Hepatocyte (in vitro differentiated cells): ENCODE measurements around the gene PRKAR1B. TPM values are rescaled to one million over a fixed set of nuclear protein-coding genes. Genes with fewer than 3 reads are reported as not detected.

ENCODE experiments used
- DNase-seq: peaks from one replicate; pipeline ENCODE4 v3.0.0-alpha.2; 2016; ENCODE audit warnings: low spot score
- H2AFZ ChIP-seq: fragments of 200-600 bp; sonication (generic); 2 replicates; pipeline ENCODE4 v1.6.0; 2016; ENCODE audit warnings: antibody characterized with exemption, mild to moderate bottlenecking
- H3K27ac ChIP-seq: fragments of 200-600 bp; sonication (generic); 2 replicates; pipeline ENCODE4 v1.5.1; 2016; ENCODE audit warnings: mild to moderate bottlenecking
- H3K27me3 ChIP-seq: fragments of 200-600 bp; sonication (generic); 2 replicates; pipeline ENCODE4 v1.6.1; 2016
- H3K36me3 ChIP-seq: fragments of 200-600 bp; sonication (generic); replicated peaks from 2 replicates; pipeline ENCODE4 v1.5.1; 2016; ENCODE audit warnings: low read depth; ENCODE audit not compliant: insufficient read depth
- H3K4me1 ChIP-seq: fragments of 200-600 bp; sonication (generic); 2 replicates; pipeline ENCODE4 v1.5.1; 2016; ENCODE audit warnings: mild to moderate bottlenecking, moderate library complexity; ENCODE audit not compliant: insufficient read depth
- H3K4me2 ChIP-seq: fragments of 200-600 bp; sonication (generic); 2 replicates; pipeline ENCODE4 v1.6.0; 2016
- H3K4me3 ChIP-seq: fragments of 200-600 bp; sonication (generic); 2 replicates; pipeline ENCODE4 v1.5.1; 2016; ENCODE audit warnings: mild to moderate bottlenecking
- H3K79me2 ChIP-seq: fragments of 200-600 bp; sonication (generic); 2 replicates; pipeline ENCODE4 v1.6.0; 2017; ENCODE audit warnings: mild to moderate bottlenecking
- H3K9me2 ChIP-seq: fragments of 200-600 bp; sonication (generic); replicated peaks from 2 replicates; pipeline ENCODE4 v1.6.0; 2017; ENCODE audit warnings: mild to moderate bottlenecking; ENCODE audit not compliant: insufficient read depth
- H3K9me3 ChIP-seq: fragments of 200-600 bp; sonication (generic); 2 replicates; pipeline ENCODE4 v1.5.1; 2016; ENCODE audit warnings: low read depth, mild to moderate bottlenecking
- H4K20me1 ChIP-seq: fragments of 200-600 bp; sonication (generic); 2 replicates; pipeline ENCODE4 v1.6.0; 2016; ENCODE audit warnings: mild to moderate bottlenecking; ENCODE audit not compliant: insufficient read depth, poor library complexity, severe bottlenecking
- EZH2 ChIP-seq: fragments of 200-600 bp; sonication (generic); IDR thresholded peaks from 2 replicates; pipeline ENCODE4 v1.6.1; 2016; ENCODE audit warnings: antibody characterized with exemption, mild to moderate bottlenecking, borderline replicate concordance
- EZH2phosphoT487 ChIP-seq: fragments of 200-600 bp; sonication (generic); IDR thresholded peaks from one replicate; pipeline ENCODE4 v1.6.1; 2018; ENCODE audit warnings: antibody characterized with exemption, mild to moderate bottlenecking, low read depth, moderate library complexity; ENCODE audit not compliant: unreplicated experiment, severe bottlenecking
- WGBS: methylation state at CpG from one replicate; pipeline ENCODE4 v1.1.6; 2016; ENCODE audit warnings: low lambda C conversion rate; ENCODE audit errors: missing lambda C conversion rate; 5-methylcytosine and 5-hydroxymethylcytosine counted together
- polyA plus RNA-seq: library from polyadenylated mRNA; unstranded; fragments of >200 nt; fragmentation: Nextera tagmentation; extraction: Ambion mirVana; gene quantifications from 2 replicates; pipeline ENCODE4 v1.2.1, GENCODE V29; 2016
- total RNA-seq: library from RNA; depleted of rRNA; stranded (reverse); fragments of >200 nt; gene quantifications from 2 replicates; pipeline ENCODE4 v1.2.3, GENCODE V29; 2014
- TF ChIP-seq, protein P1 (sequence below): fragments of 200-600 bp; sonication (generic); IDR thresholded peaks from 2 replicates; pipeline ENCODE4 v1.5.1; 2016; ENCODE audit warnings: antibody characterized with exemption, mild to moderate bottlenecking; ENCODE audit not compliant: poor library complexity

Gene PRKAR1B
- total and polyA plus RNA-seq, 2 experiments from 2014 or later, result 16.6 to 28.7 TPM

GRCh38 chr7:650339-651031, 76.6 kb downstream of the PRKAR1B start:
- H3K27me3 ChIP-seq, result no peaks in the 10 kb centered on the region
- H2AFZ ChIP-seq, result no peak overlapping the region
- WGBS, result 95% methylated on average over 22 of the region's 22 CpGs
- DNase-seq, result no peak
- no peak overlapping the region for H3K4me3 ChIP-seq
- H3K79me2 ChIP-seq, result no peaks in the 10 kb centered on the region
- H3K36me3 ChIP-seq, result no peaks in the 10 kb centered on the region
- no peak overlapping the region for H3K27ac ChIP-seq
- H4K20me1 ChIP-seq, result no peaks in the 10 kb centered on the region
- H3K4me2 ChIP-seq, result no peak overlapping the region
- no peaks in the 10 kb centered on the region for H3K4me1 ChIP-seq
- H3K9me2 ChIP-seq, result no peaks in the 10 kb centered on the region
- TF ChIP-seq EZH2 (no peak), EZH2phosphoT487 (no peak)
- TF ChIP-seq, protein P1, sequence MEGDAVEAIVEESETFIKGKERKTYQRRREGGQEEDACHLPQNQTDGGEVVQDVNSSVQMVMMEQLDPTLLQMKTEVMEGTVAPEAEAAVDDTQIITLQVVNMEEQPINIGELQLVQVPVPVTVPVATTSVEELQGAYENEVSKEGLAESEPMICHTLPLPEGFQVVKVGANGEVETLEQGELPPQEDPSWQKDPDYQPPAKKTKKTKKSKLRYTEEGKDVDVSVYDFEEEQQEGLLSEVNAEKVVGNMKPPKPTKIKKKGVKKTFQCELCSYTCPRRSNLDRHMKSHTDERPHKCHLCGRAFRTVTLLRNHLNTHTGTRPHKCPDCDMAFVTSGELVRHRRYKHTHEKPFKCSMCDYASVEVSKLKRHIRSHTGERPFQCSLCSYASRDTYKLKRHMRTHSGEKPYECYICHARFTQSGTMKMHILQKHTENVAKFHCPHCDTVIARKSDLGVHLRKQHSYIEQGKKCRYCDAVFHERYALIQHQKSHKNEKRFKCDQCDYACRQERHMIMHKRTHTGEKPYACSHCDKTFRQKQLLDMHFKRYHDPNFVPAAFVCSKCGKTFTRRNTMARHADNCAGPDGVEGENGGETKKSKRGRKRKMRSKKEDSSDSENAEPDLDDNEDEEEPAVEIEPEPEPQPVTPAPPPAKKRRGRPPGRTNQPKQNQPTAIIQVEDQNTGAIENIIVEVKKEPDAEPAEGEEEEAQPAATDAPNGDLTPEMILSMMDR, result no peak
- H3K9me3 ChIP-seq, result no peaks in the 10 kb centered on the region

DNA sequence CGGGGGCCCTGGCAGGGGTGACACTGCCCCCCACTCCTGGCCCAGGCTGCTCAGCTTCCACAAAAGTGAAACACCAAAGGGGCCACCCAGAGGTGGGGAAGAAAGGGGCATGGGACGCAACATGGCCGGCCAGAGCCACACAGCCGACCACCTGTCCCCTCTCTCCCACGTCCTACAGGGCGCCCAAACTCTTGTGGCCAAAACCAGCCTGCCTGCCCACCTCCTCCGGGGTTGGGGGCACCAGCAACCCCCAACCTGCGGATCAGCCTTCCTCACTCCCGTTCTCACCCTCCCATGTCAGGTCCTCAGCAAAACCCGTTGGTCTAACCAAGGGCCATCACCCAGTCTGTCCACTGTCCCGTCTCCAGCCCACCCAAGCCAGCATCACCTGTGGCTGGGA, 80.1 kb downstream of the PRKAR1B start:
- no peaks in the 10 kb centered on the region for H3K79me2 ChIP-seq
- WGBS, result 92% methylated on average over 11 of the region's 11 CpGs
- no peaks in the 10 kb centered on the region for H3K36me3 ChIP-seq
- H4K20me1 ChIP-seq, result no peaks in the 10 kb centered on the region
- H3K4me2 ChIP-seq, result no peak overlapping the region
- DNase-seq, result no peak
- H3K9me3 ChIP-seq, result no peaks in the 10 kb centered on the region
- no peaks in the 10 kb centered on the region for H3K4me1 ChIP-seq
- no peaks in the 10 kb centered on the region for H3K9me2 ChIP-seq
- no peak overlapping the region for H2AFZ ChIP-seq
- no peak overlapping the region for H3K4me3 ChIP-seq
- H3K27me3 ChIP-seq, result no peaks in the 10 kb centered on the region
- TF ChIP-seq EZH2phosphoT487 (no peak), EZH2 (no peak)
- TF ChIP-seq, protein P1, result no peak
- H3K27ac ChIP-seq, result no peak overlapping the region

- H3K9me2 ChIP-seq, result no peaks in the 10 kb centered on the region
- no peaks in the 10 kb centered on the region for H3K9me3 ChIP-seq
- 92% methylated on average over 11 of the region's 11 CpGs for WGBS
- H3K4me2 ChIP-seq, result no peak overlapping the region
- no peak overlapping the region for H2AFZ ChIP-seq
- H3K27ac ChIP-seq, result no peak overlapping the region
- TF ChIP-seq EZH2 (no peak), EZH2phosphoT487 (no peak)
- TF ChIP-seq, protein P1, result no peak
- no peaks in the 10 kb centered on the region for H3K36me3 ChIP-seq
- no peak overlapping the region for H3K4me3 ChIP-seq
- H3K79me2 ChIP-seq, result no peaks in the 10 kb centered on the region
- no peaks in the 10 kb centered on the region for H3K27me3 ChIP-seq
- H3K4me1 ChIP-seq, result no peaks in the 10 kb centered on the region
- DNase-seq, result no peak
- H4K20me1 ChIP-seq, result no peaks in the 10 kb centered on the region
Observed at GRCh38 chr7:646487-646886, 80.6 kb downstream of the PRKAR1B start.

DNA sequence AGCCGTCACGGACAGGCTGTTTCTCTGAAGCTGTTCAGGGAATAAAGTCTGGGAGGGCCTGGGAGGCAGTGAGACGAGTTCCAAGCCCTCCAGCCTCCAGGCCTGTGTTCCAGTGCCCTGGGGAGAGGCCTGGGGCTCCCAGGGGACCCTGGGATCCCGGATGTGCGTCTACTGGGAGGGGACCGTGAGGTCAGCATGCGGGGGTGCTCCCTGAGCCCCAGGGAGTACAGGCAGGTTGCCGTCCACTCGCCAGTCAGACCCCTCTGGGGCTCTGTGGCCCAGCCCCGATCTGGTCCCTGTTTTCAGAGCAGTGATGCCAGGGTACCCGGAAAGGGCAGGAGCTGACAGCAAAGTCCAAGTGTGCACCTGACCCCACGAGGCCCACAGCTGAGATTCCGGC, 81.5 kb downstream of the PRKAR1B start:
- H3K36me3 ChIP-seq, result no peaks in the 10 kb centered on the region
- H4K20me1 ChIP-seq, result no peaks in the 10 kb centered on the region
- H3K9me2 ChIP-seq, result no peaks in the 10 kb centered on the region
- H3K27me3 ChIP-seq, result no peaks in the 10 kb centered on the region
- WGBS, result 93% methylated on average over 13 of the region's 13 CpGs
- TF ChIP-seq EZH2phosphoT487 (no peak), EZH2 (no peak)
- TF ChIP-seq, protein P1, result no peak
- no peak overlapping the region for H3K27ac ChIP-seq
- H3K79me2 ChIP-seq, result no peaks in the 10 kb centered on the region
- H2AFZ ChIP-seq, result no peak overlapping the region
- H3K9me3 ChIP-seq, result no peaks in the 10 kb centered on the region
- no peak for DNase-seq
- H3K4me3 ChIP-seq, result no peak overlapping the region
- no peaks in the 10 kb centered on the region for H3K4me1 ChIP-seq
- H3K4me2 ChIP-seq, result no peak overlapping the region
